NCI-H82 treated with DMSO at 0.1 percent for 48 hours (cell line): ENCODE measurements around the gene SIGLEC1.

Experiments
- DNase-seq: peaks from one replicate; lab custom pipeline; 2025; ENCODE audit not compliant: unreplicated experiment; lab: John Stamatoyannopoulos, UW

Gene SIGLEC1

GRCh38 chr20:3681352-3681930, 31.0 kb downstream of the SIGLEC1 start:
- DNase-seq: no peak

- DNase-seq: no peak
Measured at GRCh38 chr20:3680701-3681351, 31.6 kb downstream of the SIGLEC1 start.

- DNase-seq: no peak
Measured at GRCh38 chr20:3679749-3680700, 32.4 kb downstream of the SIGLEC1 start.

- no peak for DNase-seq
Measured at GRCh38 chr20:3678856-3679720, 33.3 kb downstream of the SIGLEC1 start.

GRCh38 chr20:3678198-3678597, 34.2 kb downstream of the SIGLEC1 start:
- no peak for DNase-seq

- no peak for DNase-seq
Measured at GRCh38 chr20:3677733-3678132, 34.7 kb downstream of the SIGLEC1 start.

GRCh38 chr20:3674995-3675900, 37.2 kb downstream of the SIGLEC1 start:
- DNase-seq: no peak

- DNase-seq: no peak
Measured at GRCh38 chr20:3674447-3674846, 38.0 kb downstream of the SIGLEC1 start.

GRCh38 chr20:3673221-3674070, 39.0 kb downstream of the SIGLEC1 start:
- DNase-seq: no peak

GRCh38 chr20:3672547-3673171, 39.7 kb downstream of the SIGLEC1 start:
- no peak for DNase-seq

- no peak for DNase-seq
Measured at GRCh38 chr20:3671986-3672546, 40.3 kb downstream of the SIGLEC1 start.

GRCh38 chr20:3670945-3671344, 41.5 kb downstream of the SIGLEC1 start:
- DNase-seq: no peak

GRCh38 chr20:3670511-3670910, 41.9 kb downstream of the SIGLEC1 start:
- DNase-seq: no peak

- no peak for DNase-seq
Measured at GRCh38 chr20:3669710-3670367, 42.6 kb downstream of the SIGLEC1 start.

GRCh38 chr20:3667434-3668037, 44.9 kb downstream of the SIGLEC1 start:
- no peak for DNase-seq

- no peak for DNase-seq
Measured at GRCh38 chr20:3663858-3664257, 48.5 kb downstream of the SIGLEC1 start.

- DNase-seq: no peak
Measured at GRCh38 chr20:3663031-3663701, 49.2 kb downstream of the SIGLEC1 start, which contains the start of gene GFRA4. GFRA4 (minus strand) TSS chr20:3663399; CDS start chr20:3663399, 0 bp downstream.
